Lower leg skin (tissue), 3 donors: ENCODE measurements around the gene GNB2.
A peak's percentile ranks its signal among the peaks of the same experiment; 100 is the strongest.

Experiments
- CTCF ChIP-seq, 3 donors: fragments of 450-650 bp; IDR thresholded peaks; one replicate each; pipeline ENCODE4 v1.5.1; 2016; ENCODE audit warnings: antibody characterized with exemption in 3 of 3, mild to moderate bottlenecking in 3 of 3, moderate library complexity in 2 of 3
- POLR2A ChIP-seq, 2 donors: fragments of 450-650 bp; IDR thresholded peaks; one replicate each; pipeline ENCODE4 v1.6.1; 2016 to 2017; ENCODE audit warnings: antibody characterized with exemption in 2 of 2, mild to moderate bottlenecking in 1 of 2, moderate library complexity in 1 of 2

GRCh38 chr7:100691676-100692577 lies 18.4 kb downstream of the GNB2 start:
- peak in 1 of 3 donors; percentile 69 for TF ChIP-seq CTCF (IDR thresholded peaks at IDR 0.05)
- no peak for TF ChIP-seq POLR2A (IDR thresholded peaks at IDR 0.05)
